ENCODE data around the gene ZNF22. TPM values are rescaled to one million over a fixed set of nuclear protein-coding genes. Genes with fewer than 3 reads are reported as not detected.
A peak's percentile ranks its signal among the peaks of the same experiment; 100 is the strongest.

Gene ZNF22
- total and polyA plus RNA-seq, 7 donors = 5.9 to 15.9 (median 12.8) TPM

- H3K4me1 ChIP-seq = peaks cover 68% of the 10 kb centered on the region
- H3K36me3 ChIP-seq (ENCODE audit: insufficient read depth in 1 of 2, low read depth in 1 of 2) = peaks cover 0 to 18% of the 10 kb centered on the region in 2 donors
- peak in 1 of 2 donors; percentile 48 for DNase-seq
- H3K4me3 ChIP-seq = peak overlapping the region; percentile 14
- 63 to 74% (median 67%) methylated on average over 14 of the region's 14 CpGs for WGBS, 3 donors
- no peak for ATAC-seq
- peak overlapping the region; percentile 96 for H3K27ac ChIP-seq
- H3K27me3 ChIP-seq (ENCODE audit: insufficient read depth in 3 of 3, low read length in 2 of 3) = no peaks in the 10 kb centered on the region
- no peaks in the 10 kb centered on the region for H3K9me3 ChIP-seq
- intact Hi-C loops (cut with DNase I) = loop anchor here in 1 of 2 donors (2.0 kb wide), 1 partner anchor 18 kb away; no protein-coding TSS in a partner anchor
- no peak for TF ChIP-seq CTCF (IDR thresholded peaks at IDR 0.05)
Observed at GRCh38 chr10:44980309-44981171, 20.2 kb upstream of the ZNF22 start.

GRCh38 chr10:44981172-44982113 lies 19.3 kb upstream of the ZNF22 start:
- peak; percentile 55 to 67 (median 62) for ATAC-seq
- no peak for TF ChIP-seq CTCF (IDR thresholded peaks at IDR 0.05)
- Histone ChIP-seq H3K27me3 (ENCODE audit: insufficient read depth in 3 of 3, low read length in 2 of 3) (no peaks in the 10 kb centered on the region), H3K4me3 (peak overlapping the region; percentile 14), H3K36me3 (ENCODE audit: insufficient read depth in 1 of 2, low read depth in 1 of 2) (peaks cover 0 to 28% of the 10 kb centered on the region in 2 donors), H3K27ac (peak overlapping the region; percentile 96), H3K9me3 (no peaks in the 10 kb centered on the region), H3K4me1 (peaks cover 59% of the 10 kb centered on the region)
- WGBS, 3 donors = 23 to 41% (median 33%) methylated on average over 11 of the region's 11 CpGs
- DNase-seq = peak; percentile 69 to 78
- intact Hi-C loops (cut with DNase I) = loop anchor here in 1 of 2 donors (2.0 kb wide), 1 partner anchor 17 kb away; no protein-coding TSS in a partner anchor

GRCh38 chr10:44982114-44982460 lies 18.6 kb upstream of the ZNF22 start:
- ATAC-seq = peak; percentile 34 to 71 (median 58)
- Histone ChIP-seq H3K9me3 (no peaks in the 10 kb centered on the region), H3K27me3 (ENCODE audit: insufficient read depth in 3 of 3, low read length in 2 of 3) (no peaks in the 10 kb centered on the region), H3K36me3 (ENCODE audit: insufficient read depth in 1 of 2, low read depth in 1 of 2) (peaks cover 0 to 34% of the 10 kb centered on the region in 2 donors), H3K4me1 (peaks cover 53% of the 10 kb centered on the region), H3K27ac (peak overlapping the region; percentile 96), H3K4me3 (peak overlapping the region; percentile 24)
- no peak for TF ChIP-seq CTCF (IDR thresholded peaks at IDR 0.05)
- intact Hi-C loops (cut with DNase I) = no loop called here
- 22 to 34% (median 24%) methylated on average over 9 of the region's 9 CpGs for WGBS, 3 donors
- peak; percentile 63 to 80 for DNase-seq

- H3K4me1 ChIP-seq = peaks cover 49% of the 10 kb centered on the region
- H3K27me3 ChIP-seq (ENCODE audit: insufficient read depth in 3 of 3, low read length in 2 of 3) = no peaks in the 10 kb centered on the region
- peak overlapping the region; percentile 24 for H3K4me3 ChIP-seq
- ATAC-seq = no peak
- peak overlapping the region; percentile 96 for H3K27ac ChIP-seq
- intact Hi-C loops (cut with DNase I) = no loop called here
- H3K9me3 ChIP-seq = no peaks in the 10 kb centered on the region
- DNase-seq = no peak
- no peak for TF ChIP-seq CTCF (IDR thresholded peaks at IDR 0.05)
- WGBS, 3 donors = 69 to 78% (median 76%) methylated on average over 9 of the region's 9 CpGs
- peaks cover 0 to 38% of the 10 kb centered on the region in 2 donors for H3K36me3 ChIP-seq (ENCODE audit: insufficient read depth in 1 of 2, low read depth in 1 of 2)
Observed at GRCh38 chr10:44982496-44982895, 18.2 kb upstream of the ZNF22 start.
